Activated naive CD4-positive, alpha-beta T cell treated with anti-CD3 and anti-CD28 coated beads, Interleukin-2, amount 50 U/mL, for 16 hours (primary cell): ENCODE measurements around the gene RRM1.
"Not testable (repeated sequence)": the region's sequence is repeated elsewhere in the genome, so short reads cannot be mapped to it uniquely, and the experiment has no call there.

Experiments
- DNase-seq: peaks from one replicate; pipeline ENCODE4 v3.0.0-alpha.2; 2020

The RRM1 gene

DNA sequence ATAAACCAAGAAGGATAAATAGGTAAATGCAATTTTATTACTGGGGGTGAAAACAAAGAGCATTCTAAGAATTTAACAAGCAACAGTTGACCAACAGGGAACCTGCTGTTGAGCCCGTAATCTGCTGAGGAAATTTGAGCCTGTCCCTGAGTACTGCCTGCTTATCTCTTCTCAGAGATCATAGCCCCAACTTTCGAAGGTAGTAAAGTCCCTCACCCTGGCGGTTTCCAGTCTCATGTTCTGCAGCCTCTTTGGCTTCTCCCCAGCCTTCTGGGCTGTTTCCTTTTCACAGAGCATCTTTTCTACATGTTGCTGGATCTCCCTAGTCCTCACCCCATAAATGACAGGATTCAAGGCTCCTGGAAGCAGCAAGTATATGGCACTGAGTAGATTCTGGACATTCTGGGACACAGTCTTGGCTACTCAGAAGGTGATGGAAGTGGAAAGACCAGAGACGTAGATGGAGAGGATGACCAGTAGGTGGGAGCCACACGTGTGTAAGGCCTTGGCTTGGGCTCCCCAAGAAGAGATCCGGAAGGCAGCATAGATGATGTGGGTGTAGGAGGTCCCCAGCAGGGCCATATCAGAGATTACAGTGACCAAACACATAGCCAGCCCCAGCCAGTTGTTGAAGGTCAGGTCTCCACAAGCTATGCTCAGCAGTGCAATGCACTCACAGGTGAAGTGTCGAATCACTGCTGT, 51.6 kb downstream of the RRM1 start:
- DNase-seq: no peak

DNA sequence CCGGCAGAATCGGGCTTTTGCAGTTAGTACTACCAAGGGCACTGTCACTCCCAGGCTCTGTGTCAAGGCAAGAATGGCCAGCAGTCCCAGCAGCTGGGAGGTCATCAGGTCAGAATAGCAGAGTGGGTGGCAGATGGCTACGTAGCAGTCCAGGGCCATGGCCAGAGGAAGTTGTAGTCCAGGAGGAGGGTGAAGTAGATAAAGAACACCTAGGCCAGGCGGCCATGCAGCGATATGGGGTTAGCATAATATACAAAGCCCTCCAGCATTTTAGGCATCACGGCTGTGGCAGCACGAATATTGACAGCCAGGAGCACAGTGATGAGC, 52.1 kb downstream of the RRM1 start:
- no peak for DNase-seq

DNA sequence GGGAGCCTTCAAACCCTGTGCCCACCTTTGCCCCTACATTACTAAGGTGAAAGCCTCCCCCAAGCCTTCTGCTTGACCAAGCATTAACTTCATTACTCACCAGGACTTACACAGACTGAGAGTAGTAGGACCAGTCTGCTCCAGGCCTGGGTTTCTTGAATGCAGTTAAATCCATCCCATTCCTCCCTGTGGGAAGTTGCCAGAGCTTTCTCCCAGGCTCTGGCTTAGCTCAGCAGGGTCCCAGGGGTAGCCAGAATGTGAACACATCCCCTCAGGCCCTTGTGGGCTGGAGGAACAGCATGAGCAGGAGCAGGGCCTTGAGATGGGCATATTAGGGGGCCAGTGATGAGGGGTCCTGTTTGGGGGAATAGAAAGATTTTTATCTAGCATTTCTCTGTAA, 59.9 kb downstream of the RRM1 start:
- DNase-seq: no peak

DNA sequence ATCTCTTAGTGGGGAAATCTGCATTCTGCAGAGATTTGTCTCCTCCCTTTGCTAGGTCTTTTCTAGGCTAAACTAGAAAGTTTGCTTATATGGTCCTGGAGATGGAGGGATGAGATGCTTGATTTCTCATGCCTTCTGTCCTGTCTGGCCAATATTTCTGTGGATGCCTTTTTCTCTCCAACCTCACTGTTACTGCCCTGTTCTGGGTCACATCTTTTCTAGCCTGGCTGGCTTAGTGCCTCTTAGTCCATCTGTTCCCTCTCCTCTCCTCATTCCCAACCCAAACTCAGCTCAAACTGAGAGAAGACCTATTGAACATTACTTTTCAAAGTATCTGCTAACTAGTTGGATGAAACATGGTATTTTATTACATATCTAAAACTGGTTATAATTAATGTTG, 62.0 kb downstream of the RRM1 start:
- no peak for DNase-seq

DNA sequence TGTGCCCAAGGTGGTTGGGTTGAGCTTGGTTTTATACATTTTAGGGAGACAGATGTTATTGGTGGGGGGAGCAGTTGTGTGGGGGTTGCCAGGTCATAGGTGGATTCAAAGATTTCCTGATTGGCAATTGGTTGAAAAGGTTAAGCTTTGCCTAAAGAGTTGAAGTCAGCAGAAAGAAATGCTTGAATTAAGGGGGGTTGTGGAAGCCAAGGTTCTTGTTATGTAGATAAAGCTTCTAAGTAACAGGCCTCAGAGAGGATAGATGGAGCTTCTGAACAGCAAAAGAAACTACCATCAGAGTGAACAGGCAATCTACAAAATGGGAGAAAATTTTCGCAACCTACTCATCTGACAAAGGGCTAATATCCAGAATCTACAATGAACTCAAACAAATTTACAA, 64.2 kb downstream of the RRM1 start:
- DNase-seq: not testable (repeated sequence)

DNA sequence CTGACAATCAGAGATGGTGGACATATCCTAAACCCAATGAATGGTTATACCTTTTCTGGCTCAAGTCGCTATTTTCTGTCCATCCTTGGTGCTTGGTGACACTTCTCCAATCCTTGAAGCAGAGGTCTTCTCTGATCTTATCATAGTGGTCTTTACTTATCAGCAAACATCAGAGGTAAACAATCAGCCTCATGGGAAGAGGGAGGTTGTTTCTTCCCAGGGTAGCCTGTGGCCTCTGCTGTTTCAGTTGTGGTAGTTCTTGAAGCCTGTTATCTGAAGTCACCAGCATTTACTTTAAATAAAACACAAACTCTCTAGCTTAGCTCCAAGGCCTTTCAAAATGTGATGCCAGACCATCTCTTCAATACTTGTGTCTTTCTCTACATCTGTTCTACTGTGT, 66.7 kb downstream of the RRM1 start:
- DNase-seq: no peak

DNA sequence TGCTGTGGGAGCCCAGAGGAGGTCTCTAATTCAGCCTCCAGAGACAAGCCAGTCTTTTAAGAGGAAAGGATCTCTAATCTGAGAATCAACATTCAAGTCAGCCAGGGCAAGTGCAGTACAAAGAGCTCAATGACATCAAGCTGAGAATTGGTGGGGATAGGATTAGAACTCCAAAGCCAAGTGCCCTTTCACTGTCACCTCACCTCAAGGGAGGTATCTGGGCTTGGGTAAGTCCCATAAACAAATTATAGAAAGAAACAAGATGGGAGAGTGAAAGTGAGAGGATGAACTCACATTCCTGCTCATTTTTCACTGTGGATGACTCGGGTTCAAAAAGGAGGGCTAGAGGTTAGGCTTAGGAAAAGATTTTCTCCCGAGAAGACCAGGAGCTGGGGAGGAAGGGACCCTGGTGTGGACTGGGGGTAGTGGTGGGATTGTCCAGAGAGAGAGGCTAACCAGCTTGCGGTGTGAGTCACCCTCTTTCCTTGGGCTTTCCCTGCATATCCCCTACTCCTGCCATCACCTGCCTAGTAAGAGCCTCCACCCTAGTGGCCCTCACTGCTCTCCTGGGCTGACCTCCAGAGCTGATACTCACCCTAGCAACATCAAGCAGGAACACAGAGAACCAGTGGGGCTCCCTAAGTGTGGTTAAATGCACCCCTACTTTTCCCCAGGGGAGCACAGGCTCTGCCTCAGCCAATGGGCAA, 70.4 kb downstream of the RRM1 start:
- no peak for DNase-seq

DNA sequence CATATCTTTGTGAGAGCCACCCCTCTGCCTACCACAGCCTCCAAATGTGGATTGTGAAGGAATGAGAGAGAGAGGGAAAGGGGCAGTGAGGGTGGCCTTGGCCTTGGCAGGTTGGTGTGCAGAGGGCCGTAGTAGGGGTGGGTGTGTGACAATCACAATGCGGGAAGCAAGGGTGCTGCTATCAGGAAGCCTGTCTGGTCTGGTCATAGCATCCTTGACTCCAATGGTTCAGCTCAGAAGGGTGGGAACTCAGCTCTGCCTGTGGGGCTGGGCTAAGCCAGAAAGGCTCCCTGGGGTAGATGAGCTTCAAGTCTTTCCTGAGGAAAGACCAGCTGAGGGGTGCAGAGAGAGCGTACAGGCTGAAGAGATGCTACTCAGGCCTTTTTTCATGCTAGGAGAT, 72.7 kb downstream of the RRM1 start:
- no peak for DNase-seq

DNA sequence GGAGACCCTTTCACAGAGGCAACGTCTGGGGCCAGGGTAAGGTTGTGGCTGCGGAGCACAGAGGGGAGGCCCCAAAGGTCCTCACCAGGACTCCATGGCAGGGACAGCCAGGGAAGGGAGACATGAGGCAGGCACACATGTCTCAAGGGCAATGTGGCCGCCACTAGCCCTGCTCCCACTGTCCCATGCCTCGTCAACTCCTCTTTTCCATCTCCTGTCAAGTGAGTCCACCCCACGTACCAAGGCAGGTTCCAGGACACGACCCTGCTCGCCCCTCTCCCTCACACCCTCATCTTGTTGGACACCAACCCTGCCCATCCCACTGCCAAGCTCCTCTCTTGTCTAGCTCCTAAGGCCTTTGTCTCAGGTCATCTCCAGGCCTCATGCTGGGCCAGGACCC, 73.2 kb downstream of the RRM1 start:
- no peak for DNase-seq

DNA sequence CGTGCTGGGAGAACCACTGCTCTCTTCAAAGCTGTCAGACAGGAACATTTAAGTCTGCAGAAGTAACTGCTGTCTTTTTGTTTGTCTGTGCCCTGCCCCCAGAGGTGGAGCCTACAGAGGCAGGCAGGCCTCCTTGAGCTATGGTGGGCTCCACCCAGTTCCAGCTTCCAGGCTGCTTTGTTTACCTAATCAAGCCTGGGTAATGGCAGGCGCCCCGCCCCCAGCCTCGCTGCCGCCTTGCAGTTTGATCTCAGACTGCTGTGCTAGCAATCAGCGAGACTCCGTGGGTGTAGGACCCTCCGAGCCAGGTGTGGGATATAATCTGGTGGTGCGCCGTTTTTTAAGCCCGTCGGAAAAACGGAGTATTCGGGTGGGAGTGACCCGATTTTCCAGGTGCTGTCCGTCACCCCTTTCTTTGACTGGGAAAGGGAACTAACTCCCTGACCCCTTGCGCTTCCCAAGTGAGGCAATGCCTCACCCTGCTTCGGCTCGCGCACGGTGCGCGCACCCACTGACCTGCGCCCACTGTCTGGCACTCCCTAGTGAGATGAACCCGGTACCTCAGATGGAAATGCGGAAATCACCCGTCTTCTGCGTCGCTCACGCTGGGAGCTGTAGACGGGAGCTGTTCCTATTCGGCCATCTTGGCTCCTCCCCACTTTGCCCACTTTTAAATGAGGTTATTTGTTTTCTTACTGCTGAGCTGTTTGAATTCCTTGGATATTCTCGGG, 81.2 kb downstream of the RRM1 start:
- not testable (repeated sequence) for DNase-seq

DNA sequence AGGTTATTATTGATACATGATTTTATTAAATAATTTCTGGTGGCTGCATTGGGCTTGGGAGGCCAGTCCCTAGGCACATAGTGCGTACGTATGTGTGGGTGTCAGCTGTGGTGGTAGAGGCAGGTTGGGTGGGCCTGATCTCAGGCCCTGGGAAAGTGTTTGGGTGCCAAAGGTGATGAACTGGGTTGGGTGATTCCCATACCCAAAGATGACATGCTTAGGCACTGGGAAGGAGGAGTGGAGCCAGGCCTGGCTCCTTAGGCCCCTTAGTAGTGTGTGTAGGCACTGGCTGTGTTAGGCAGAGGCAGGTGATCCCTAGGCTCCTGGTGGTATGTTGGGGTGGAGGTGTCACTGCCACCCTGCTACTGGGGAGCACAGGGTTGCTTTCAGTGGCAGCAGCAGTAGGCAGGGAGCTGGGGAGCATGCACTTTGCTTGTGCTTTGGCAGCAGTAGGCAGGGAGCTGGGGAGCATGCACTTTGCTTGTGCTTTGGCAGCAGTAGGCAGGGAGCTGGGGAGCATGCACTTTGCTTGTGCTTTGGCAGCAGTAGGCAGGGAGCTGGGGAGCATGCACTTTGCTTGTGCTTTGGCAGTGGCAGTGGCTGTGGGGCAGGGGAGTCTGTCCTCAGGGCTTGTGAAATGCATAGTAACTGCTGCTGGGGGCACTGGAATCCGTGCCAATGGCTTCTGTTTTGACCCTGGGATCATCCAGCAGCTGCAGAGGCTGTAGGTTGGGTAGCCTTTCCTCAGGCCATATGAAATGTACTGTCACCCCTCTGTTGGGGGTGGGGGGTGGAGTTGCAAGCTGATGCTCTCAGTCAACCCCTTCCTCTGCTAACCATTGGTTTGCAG, 84.4 kb downstream of the RRM1 start:
- DNase-seq: no peak

DNA sequence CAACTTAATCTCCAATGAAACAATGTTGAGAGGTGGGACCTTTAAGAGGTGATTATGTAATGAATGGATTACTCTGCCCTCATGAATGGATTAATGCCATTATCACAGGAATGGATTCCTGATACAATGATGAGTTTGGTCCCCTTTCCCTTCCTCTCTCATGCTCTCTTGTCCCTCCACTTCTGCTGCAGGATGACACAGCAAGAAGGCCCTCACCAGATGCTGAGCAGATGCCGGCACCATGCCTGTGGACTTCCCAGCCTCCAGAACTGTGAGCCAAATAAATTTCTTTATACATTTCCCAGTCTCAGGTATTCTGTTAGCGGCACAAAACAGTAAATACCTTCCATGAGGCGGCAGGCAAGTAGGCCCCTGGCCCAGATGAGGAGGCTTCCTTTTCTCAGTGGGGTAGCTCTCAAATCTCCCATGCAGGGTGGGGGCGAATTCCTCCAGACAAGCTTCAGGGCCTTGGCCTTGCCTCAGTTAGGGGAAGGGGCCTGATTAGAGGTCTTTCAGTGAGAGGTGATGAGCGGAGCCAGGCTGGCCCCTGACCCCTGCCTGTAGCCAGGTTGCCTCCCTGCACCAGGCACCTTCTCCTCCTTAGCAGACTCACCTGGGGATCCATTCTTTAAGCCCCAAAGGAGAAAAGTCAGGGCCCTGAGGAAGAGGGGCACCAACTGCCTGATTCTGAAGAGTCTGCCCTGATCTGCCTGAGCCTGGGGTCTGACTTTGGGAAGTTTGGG, 86.0 kb downstream of the RRM1 start:
- DNase-seq: no peak

DNA sequence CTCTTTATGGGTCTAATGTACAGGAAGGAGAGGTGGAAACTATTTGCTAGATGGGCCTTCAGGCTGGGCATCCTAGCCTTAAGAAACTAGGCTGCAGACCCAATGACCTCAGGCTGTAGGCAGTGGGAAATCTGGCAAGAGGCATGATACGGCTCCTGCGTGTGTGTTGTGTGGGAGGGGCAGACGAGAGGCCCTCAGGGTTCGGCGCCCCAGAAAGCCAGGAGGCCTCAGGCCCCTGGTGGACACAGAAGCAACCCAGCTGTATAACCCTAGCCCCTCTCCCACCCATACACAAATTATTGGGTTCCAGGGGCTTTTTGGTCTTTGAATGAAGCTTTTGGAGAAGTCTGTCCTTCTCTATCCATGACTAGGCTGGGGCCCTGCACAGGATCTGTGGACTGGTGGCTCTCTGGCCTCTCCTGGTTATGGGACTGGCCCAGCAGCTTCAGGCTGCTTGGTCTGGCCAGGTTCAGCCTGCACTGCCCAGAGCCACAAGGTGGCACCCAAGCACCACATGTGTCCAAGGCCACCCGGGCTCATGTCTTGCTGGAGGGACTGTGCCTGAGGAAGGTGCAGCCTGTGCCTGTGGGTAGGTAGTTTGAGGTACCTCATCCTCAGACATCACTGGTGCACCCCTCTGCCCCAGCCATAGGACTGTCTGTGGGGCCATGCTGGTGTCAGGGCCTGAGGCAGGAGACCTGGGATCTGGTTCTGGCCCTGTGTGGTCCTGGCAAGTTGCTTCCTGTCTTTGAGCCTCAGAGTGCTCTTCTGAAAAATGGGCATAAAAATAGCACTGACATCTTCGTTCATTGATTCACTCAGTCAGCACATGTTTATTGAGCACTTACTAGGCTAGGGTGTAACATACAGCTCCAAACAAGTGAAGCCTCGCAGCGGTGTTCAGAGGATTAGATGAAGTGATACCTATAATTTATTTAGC, 87.5 kb downstream of the RRM1 start:
- no peak for DNase-seq

DNA sequence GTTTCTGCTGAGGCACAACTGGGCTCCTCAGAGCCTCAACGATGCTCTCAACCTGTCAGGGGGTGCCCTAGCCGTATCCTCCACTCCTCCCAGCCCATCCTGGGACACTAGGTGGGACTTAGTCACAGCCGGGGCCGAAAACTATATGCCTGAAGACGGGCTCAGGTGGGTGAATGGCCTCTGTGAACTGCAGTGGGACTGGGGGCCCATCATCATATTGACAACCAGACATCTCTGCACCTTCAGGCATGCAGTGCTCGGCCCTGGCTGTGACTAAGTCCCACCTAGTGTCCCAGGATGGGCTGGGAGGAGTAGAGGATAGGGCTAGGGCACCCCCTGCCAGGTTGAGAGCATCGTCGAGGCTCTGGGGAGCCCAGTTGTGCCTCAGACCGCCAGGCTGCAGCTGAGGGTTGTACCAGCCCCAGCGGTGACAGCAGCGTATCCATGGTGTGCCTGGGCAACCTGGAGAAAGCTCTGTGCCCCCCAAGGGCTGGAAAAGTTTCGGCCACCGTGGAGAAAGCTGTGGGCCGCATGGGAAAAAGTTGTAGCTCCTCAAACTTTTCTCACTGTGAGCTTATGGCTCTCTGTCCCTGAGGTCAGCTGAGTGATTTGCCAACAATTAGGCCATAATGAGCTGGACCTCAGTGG, 88.9 kb downstream of the RRM1 start:
- DNase-seq: no peak

DNA sequence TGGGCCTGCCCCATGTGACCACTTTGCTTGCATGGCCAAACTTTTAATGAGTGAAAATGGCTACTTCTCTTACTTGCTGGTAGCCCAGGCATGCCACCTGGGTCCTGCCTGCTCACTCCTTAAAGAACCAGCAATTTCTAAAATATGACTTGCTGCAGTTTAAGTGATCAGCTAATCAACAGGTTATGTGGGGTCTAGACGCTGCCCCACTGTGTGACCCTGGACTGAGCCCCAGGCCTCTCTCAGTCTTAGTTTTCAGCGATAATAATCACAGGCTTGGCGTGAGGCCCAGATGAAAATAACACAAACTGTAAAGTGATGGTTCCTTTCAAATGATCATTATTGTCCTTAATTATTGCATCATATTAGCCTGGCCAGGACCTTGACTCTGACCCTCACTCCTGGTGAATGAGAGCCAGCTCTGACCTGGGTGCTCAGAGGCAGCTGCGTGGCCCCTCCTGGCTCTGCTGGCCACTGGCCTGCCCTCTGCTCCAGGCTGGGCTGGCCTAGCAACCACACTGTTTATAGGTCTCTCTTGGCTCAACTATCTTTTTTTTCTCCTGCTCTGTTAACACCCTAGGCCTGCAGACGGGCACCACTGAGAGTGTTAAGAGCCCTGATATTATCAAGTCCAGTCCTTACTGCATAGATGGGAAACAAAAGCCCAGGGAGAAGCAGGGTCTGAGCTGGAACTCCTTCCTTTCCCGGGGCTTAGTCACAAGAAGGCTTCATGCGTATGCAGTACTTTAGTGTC, 89.7 kb downstream of the RRM1 start:
- DNase-seq: no peak

DNA sequence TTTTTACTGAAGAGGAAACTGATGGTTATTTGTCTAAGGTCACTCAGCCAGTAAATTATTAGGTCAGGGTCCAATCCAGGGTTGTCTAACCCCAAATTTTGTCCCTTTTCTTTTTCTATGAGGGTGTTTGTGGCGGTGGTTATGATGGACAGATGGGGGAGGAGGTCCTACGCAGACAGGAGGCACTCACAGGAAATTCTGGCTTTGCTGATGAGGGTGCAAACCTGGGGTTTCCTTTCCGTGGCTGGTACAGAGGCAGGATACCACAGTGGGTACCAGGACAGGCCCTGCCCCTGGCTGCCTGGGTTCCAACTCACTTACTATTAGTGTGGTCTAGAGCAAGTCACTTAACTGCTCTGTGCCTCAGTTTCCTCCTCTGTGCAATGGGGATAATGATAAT, 91.0 kb downstream of the RRM1 start:
- no peak for DNase-seq

DNA sequence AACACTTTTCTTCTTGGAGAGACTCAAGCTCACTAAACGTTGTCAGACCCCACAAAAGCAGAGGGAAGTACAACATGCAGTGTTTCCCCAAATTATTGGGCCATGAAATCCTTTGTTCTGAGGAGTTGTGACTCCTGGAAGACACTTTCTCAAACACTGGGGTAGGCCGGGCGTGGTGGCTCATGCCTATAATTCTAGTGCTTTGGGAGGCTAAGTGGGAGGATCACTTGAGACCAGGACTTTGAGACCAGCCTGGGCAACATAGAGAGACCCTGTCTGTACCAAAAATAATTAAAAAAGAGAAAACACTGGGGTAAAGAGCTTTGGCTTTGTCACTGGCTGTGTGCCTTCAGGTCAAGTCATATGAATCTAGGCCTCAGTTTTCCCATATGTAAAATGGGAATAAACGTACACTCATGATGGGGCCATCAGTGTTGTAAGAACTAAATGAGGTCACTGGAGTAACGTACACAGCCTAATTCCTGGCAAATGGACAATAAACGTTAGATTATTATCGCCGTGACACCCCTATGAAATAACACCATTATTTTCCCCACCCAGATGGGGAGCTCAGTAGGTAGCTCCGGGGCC, 92.0 kb downstream of the RRM1 start:
- no peak for DNase-seq

DNA sequence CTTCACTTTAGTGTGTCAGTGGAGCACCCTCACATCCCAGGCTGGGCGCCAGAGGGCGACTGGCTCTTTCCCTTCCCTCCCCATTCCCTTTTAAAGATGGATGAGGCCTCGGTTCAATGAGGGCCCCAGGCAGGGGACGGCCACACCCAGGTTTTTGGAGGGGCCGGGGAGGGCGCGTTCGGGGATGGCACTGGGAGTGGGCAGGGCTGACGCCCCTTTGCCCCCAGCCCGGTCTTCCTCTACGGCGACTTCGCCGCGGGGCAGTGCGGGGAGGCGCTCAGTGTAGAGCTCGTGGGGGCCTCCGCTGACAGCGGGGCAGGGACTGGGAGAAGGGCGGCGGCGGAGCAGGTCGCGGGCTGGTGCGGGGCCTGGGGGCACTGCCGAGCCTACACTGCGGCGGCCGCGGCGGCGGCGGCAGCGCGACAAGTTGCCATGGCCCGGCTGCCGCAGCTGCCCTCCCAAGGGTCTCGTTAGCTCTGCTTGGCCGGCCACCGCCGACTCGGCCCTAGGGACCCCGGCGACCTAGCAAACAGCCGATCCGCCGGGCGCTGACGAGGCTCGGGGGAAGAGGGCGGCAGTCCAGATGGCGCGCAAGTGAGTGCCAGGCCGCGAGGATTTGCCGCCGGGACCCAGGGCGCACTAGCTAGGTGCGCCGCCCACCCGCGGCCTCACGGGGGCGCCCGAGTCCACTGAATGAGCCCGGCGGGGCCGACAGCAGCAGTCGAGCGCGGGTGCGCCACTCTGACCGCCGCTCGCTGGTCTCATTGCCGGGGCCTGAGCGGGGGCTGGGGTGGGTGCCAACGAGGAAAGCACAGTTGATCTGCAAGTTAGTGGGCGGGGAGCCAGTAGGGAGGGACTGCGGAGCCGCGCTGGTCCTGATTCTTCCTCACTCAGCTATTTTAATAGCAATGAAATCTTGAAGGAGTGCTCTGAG, 92.7 kb downstream of the RRM1 start:
- DNase-seq: peak; percentile 84
